Activated naive CD8-positive, alpha-beta T cell treated with anti-CD3 and anti-CD28 coated beads, Interleukin-2, amount 50 U/mL, for 16 hours (primary cell): ENCODE results near the gene PSAP.
A peak's percentile ranks its signal among the peaks of the same experiment; 100 is the strongest.
"Not testable (repeated sequence)": the region's sequence is repeated elsewhere in the genome, so short reads cannot be mapped to it uniquely, and the experiment has no call there.

ENCODE experiments used
- DNase-seq: peaks from one replicate; pipeline ENCODE4 v3.0.0-alpha.2; 2020; ENCODE audit warnings: low read depth, low spot score

The PSAP gene

GRCh38 chr10:71850743-71851464, at the start of gene PSAP:
PSAP (minus strand) TSS chr10:71851251; CDS start chr10:71851221, 30 bp downstream.
- peak; percentile 95 for DNase-seq

GRCh38 chr10:71900441-71901180, 49.6 kb upstream of the PSAP start:
- no peak for DNase-seq

- DNase-seq = no peak
Measured at GRCh38 chr10:71899665-71900412, 48.8 kb upstream of the PSAP start.

DNA sequence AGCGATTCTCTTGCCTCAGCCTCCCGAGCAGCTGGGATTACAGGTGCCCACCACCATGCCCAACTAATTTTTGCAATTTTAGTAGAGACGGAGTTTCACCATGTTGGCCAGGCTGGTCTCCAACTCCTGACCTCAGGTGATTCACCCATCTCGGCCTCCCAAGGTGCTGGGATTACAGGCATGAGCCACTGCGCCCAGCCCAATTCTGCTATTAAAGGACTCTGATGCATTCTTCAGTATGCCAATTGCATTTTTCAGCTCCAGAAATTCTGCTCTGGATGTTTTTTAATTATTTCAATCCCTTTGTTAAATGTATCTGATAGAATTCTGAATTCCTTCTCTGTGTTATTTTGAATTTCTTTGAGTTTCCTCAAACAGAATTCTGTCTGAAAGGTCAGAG, 47.3 kb upstream of the PSAP start:
- not testable (repeated sequence) for DNase-seq

GRCh38 chr10:71893920-71894319, 42.9 kb upstream of the PSAP start:
- DNase-seq = no peak

- DNase-seq = no peak
Measured at GRCh38 chr10:71893258-71893815, 42.3 kb upstream of the PSAP start.

GRCh38 chr10:71891437-71891836, 40.4 kb upstream of the PSAP start:
- DNase-seq = no peak

DNA sequence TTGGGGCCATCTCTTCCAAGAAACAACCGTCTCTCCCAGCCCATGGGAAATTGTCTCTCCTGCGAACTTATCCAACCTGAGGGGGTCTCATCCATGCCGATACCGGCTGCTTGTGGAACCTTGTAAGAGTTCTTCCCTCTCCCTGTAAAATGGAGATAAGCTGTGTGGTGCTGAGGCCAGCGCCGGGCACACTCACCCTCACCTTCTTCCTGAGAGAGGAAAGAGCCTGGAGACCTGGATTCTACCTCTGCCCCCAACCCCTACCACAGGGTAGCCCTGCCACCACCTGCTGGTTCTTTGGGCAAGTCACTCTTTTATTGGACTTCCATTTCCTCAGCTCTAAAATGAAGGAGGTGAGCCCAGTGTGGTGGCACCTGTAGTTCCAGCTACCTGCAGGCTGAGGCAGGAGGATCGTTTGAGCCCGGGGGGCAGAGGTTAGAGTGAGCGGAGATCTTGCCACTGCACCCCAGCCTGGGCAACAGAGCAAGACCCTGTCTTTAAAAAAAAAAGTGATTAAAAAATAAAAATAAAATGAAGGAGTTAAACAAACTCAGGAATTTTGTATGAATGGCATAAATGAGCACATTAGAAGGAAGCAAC, 38.4 kb upstream of the PSAP start:
- DNase-seq = no peak

DNA sequence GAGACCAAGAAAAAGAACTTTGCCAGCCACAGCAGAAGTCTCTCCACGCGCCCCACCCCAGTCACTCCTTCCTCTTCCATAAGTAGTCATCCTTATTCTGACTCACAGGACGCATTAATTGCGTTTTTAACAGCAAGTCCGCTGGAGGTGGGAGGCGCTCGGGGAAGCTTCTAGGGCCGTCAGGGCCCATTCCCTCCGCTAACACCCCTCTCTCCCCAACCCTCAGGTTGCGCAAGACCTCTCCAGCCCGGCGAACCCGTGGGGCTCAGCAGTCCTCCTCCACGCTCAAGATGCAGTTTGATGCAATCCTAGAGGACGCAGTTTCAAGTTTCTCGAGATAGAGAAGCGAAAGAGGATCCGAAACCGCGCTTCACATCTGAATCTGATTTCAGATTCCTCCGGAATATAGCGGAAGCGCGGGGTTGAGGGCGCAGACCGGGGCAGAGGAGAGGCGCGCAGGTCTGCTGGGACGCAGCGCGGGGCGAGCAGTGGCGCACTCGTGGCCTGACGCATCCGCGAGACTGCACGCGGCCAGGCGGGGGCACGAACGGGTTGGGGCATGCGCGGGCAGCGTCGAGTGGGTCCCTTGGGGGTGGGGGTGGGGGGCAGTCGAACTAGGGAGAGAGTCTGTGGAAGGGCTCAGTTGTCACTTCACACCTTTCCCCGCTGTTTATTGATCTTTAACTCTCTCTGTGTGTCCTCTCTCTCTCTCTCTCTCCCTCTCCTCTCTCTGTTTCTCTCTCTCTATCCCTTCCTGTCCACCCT, 37.8 kb upstream of the PSAP start:
- DNase-seq = peak; percentile 51

- DNase-seq = no peak
Measured at GRCh38 chr10:71888248-71888622, 37.2 kb upstream of the PSAP start.

GRCh38 chr10:71887743-71888142, 36.7 kb upstream of the PSAP start:
- no peak for DNase-seq

- no peak for DNase-seq
Measured at GRCh38 chr10:71882813-71883659, 32.0 kb upstream of the PSAP start.

DNA sequence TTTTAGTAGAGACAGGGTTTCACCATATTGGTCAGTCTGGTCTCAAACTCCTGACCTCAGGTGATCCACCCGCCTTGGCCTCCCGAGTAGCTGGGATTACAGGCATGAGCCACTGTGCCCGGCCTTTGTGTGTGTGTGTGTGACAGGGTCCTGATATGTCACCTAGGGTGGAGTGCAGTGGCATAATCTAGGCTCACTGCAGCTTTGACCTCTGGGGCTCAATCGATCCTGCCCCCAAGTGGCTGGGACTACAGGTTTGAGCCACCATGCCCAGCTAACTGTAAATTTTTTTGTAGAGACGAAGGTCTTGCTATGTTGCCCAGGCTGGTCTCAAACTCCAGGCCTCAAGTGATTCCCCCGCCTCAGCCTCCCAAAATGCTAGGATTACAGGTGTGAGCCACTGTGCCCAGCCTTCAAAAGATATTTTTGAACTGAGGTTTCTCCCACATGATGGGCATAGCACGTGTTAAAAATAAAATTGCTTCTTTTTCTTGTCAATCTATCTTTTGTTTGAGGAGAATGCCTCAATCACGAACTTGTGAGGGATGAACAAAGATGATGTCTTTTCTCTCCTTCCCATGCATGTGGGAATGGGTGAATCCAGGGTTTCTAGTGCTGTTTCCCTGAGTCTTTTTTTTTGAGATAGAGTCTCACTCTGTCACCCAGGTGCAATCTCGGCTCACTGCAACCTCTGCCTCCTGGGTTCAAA, 30.8 kb upstream of the PSAP start:
- DNase-seq = no peak

- DNase-seq = not testable (repeated sequence)
Measured at GRCh38 chr10:71881307-71881624, 30.2 kb upstream of the PSAP start.

GRCh38 chr10:71880425-71881306, 29.6 kb upstream of the PSAP start:
- no peak for DNase-seq

DNA sequence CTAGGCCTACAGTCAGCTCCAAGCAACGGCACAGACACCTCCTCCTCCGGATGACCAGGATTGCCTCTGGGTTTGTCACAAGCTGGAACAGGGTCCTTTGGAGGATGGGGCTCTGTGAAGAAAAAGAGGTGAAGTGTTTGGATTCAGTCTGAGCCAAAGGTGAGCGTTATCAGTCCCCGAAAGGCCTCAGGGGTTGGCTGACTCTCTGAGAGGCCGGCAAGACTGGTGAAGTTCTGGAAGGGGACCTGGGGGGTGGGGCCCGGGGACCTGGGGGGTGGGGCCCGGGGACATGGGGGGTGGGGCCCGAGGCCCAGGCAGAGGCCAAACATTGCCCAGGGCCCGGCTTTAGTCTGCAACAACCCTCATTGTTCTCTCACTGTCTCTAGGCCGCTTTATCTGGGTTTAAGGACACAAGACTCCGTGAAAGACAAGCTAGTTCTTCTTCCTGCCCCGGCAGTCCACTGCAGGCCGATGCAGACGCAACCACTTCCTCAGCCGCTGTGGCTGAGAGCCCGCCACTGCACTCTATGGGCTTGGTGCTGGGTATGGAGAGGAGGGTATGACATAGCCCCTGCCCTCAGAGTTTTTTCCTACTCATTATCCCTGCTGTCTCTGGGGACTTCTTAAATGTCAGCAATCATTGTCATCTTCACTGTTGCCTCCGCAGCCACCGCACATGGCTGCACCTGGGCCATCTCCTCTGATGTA, 27.4 kb upstream of the PSAP start:
- DNase-seq = no peak

GRCh38 chr10:71877821-71878220, 26.8 kb upstream of the PSAP start:
- no peak for DNase-seq
